Thyroid gland (tissue), 4 donors: Measurements from ENCODE around the gene C1QTNF8. TPM values are rescaled to one million over a fixed set of nuclear protein-coding genes. Genes with fewer than 3 reads are reported as not detected.

Experiments used
- DNase-seq, 2 donors: peaks; one replicate each; pipeline ENCODE4 v3.0.0-alpha.2; 2019
- H3K27ac ChIP-seq, 3 donors: fragments of 200-600 bp; sonication (generic); 1 replicate in 2 of 3; 2 replicates in 1 of 3; pipeline ENCODE4 v1.5.1; 2016 to 2019; ENCODE audit warnings: mild to moderate bottlenecking in 1 of 3, moderate library complexity in 1 of 3
- H3K27me3 ChIP-seq: fragments of 200-600 bp; sonication (generic); one replicate; pipeline ENCODE4 v1.5.1; 2019
- H3K36me3 ChIP-seq, 2 donors: fragments of 200-600 bp; sonication (generic); one replicate each; pipeline ENCODE4 v1.5.1; 2016 to 2019
- H3K4me1 ChIP-seq, 2 donors: fragments of 200-600 bp; sonication (generic); one replicate each; pipeline ENCODE4 v1.5.1; 2017 to 2019
- H3K4me3 ChIP-seq, 3 donors: fragments of 200-600 bp; sonication (generic); replicated peaks in 1 of 3; 1 replicate in 2 of 3; 2 replicates in 1 of 3; pipeline ENCODE4 v1.5.1; 2016; ENCODE audit warnings: mild to moderate bottlenecking in 1 of 3
- H3K9me3 ChIP-seq: fragments of 200-600 bp; sonication (generic); one replicate; pipeline ENCODE4 v1.5.1; 2017
- POLR2A ChIP-seq, 2 donors: fragments of 450-650 bp; IDR thresholded peaks; one replicate each; pipeline ENCODE4 v1.6.1; 2017; ENCODE audit warnings: antibody characterized with exemption in 2 of 2, mild to moderate bottlenecking in 2 of 2, moderate library complexity in 1 of 2
- WGBS, 2 donors: methylation state at CpG; one replicate each; pipeline ENCODE4 v1.1.5; 2017; 5-methylcytosine and 5-hydroxymethylcytosine counted together
- intact Hi-C: fragments of 100-400 bp; cut with DNase I; formaldehyde crosslinking; loops from one replicate; pipeline ENCODE4 v1.15.1; 2023
- total RNA-seq, 4 donors: library from RNA; depleted of rRNA; stranded (reverse); fragments of >200 nt; gene quantifications; one replicate each; pipeline ENCODE4 v1.2.3, GENCODE V29; 2016
- TF ChIP-seq, protein P1 (sequence below), 6 experiments: fragments of 200-600 bp in 3 of 6; fragments of 450-650 bp in 3 of 6; sonication (generic) in 3 of 6; IDR thresholded peaks; one replicate each; pipeline ENCODE4 v1.5.1; 2016 to 2019; ENCODE audit warnings: antibody characterized with exemption in 6 of 6, mild to moderate bottlenecking in 2 of 6, inconsistent platforms in 1 of 6, moderate library complexity in 1 of 6

Gene C1QTNF8
- total RNA-seq, 4 donors from 2014 or later = not detected

DNA sequence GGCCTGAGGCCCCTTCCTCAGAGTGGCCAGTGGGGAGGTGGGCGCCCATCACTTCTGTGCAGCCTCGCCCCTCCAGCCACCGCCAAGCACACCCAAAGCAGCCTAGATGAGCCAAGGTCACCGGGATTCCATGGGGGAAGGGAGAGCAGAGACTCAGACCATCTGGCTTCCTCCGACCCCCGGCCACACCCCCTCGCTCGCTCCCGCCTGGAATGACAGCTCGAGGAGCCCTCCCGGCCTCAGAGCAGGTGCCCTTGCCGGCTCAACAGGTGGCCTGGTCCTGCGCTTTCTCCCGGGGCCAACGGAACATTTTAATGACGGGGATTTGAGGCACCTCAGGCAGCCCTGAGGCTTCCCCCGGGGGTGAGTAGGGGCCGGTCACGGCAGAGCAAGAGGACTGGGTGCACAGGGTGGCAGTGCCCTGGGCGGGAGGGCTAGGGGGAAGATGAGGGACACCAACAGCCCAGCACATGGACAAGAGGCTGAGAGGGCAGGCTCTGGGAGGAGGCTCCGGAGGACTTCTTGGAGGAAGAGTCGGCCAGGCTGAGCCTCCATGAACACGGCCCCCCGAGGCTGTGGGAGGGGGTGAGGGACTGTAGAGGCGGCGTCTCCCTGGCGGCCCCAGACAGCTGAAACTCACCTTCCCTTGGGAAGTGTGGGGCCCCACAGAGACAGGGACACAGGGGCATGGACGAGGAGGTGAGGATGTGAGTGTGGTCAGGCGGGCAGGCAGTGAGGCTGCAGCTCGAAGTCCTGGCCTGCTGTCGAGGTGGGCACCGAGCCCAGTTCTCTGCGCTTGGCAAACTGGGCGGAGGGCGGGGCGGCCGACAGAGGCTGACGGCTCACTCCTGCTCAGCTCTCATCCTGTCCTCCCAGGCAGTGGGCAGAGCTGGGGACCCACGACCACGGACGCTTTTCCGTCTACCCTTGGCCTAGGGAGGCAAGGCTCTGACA lies 12.5 kb upstream of the C1QTNF8 start:
- TF ChIP-seq POLR2A (IDR thresholded peaks at IDR 0.05) = no peak
- TF ChIP-seq, protein P1, sequence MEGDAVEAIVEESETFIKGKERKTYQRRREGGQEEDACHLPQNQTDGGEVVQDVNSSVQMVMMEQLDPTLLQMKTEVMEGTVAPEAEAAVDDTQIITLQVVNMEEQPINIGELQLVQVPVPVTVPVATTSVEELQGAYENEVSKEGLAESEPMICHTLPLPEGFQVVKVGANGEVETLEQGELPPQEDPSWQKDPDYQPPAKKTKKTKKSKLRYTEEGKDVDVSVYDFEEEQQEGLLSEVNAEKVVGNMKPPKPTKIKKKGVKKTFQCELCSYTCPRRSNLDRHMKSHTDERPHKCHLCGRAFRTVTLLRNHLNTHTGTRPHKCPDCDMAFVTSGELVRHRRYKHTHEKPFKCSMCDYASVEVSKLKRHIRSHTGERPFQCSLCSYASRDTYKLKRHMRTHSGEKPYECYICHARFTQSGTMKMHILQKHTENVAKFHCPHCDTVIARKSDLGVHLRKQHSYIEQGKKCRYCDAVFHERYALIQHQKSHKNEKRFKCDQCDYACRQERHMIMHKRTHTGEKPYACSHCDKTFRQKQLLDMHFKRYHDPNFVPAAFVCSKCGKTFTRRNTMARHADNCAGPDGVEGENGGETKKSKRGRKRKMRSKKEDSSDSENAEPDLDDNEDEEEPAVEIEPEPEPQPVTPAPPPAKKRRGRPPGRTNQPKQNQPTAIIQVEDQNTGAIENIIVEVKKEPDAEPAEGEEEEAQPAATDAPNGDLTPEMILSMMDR (IDR thresholded peaks at IDR 0.05) = no peak
- WGBS, 2 donors = 36 to 40% methylated on average over 30 to 34 of the region's 42 CpGs
- Histone ChIP-seq H3K27me3 (no peaks in the 10 kb centered on the region), H3K36me3 (no peaks in the 10 kb centered on the region), H3K4me1 (no peaks in the 10 kb centered on the region), H3K4me3 (no peak overlapping the region), H3K27ac (no peak overlapping the region), H3K9me3 (no peaks in the 10 kb centered on the region)
- intact Hi-C loops = no loop called here
- DNase-seq = peak; percentile 70 to 76

DNA sequence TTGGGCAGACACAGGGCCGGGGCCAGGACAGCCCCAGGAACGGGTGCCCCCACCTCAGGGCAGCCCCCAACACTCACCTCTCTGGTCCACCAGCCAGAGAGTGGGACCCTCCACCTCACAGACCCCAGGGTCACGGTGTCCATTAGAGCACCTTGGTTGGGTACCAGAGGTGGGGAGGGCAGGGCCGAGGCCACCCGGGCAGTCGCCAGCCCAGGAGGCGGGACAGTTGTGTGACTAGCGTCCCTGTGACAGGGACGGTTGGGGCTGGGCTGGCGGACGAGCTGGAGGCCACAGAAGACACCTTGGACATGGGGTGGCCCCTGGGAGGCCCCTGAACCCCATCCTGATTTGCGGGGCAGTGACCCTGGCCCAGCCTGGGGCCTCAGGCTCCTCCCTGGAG lies 11.7 kb upstream of the C1QTNF8 start:
- TF ChIP-seq, protein P1 (IDR thresholded peaks at IDR 0.05) = no peak
- TF ChIP-seq POLR2A (IDR thresholded peaks at IDR 0.05) = no peak
- Histone ChIP-seq H3K27ac (no peak overlapping the region), H3K4me1 (peaks cover 3 to 5% of the 10 kb centered on the region in 2 donors), H3K36me3 (no peaks in the 10 kb centered on the region), H3K27me3 (no peaks in the 10 kb centered on the region), H3K9me3 (no peaks in the 10 kb centered on the region), H3K4me3 (no peak overlapping the region)
- WGBS, 2 donors = 85% methylated on average over 5 of the region's 12 CpGs; no CpG with 5 or more reads in 1 of the 2 donors
- DNase-seq = no peak
- intact Hi-C loops = loop anchor here (2.0 kb wide), 1 partner anchor 87 kb away; no protein-coding TSS in a partner anchor

GRCh38 chr16:1107141-1107540 lies 11.1 kb upstream of the C1QTNF8 start:
- Histone ChIP-seq H3K4me1 (peaks cover 3 to 5% of the 10 kb centered on the region in 2 donors), H3K9me3 (no peaks in the 10 kb centered on the region), H3K4me3 (no peak overlapping the region), H3K27ac (no peak overlapping the region), H3K36me3 (no peaks in the 10 kb centered on the region), H3K27me3 (no peaks in the 10 kb centered on the region)
- intact Hi-C loops = loop anchor here (2.0 kb wide), 1 partner anchor 88 kb away; no protein-coding TSS in a partner anchor
- no peak for TF ChIP-seq POLR2A (IDR thresholded peaks at IDR 0.05)
- TF ChIP-seq, protein P1 (IDR thresholded peaks at IDR 0.05) = no peak
- WGBS, 2 donors = 62 to 73% methylated on average over 8 to 10 of the region's 22 CpGs
- DNase-seq = no peak

- intact Hi-C loops = loop anchor here (2.0 kb wide), 1 partner anchor 88 kb away; no protein-coding TSS in a partner anchor
- no peak overlapping the region for H3K4me3 ChIP-seq
- no peak for DNase-seq
- H3K9me3 ChIP-seq = no peaks in the 10 kb centered on the region
- TF ChIP-seq, protein P1 (IDR thresholded peaks at IDR 0.05) = no peak
- TF ChIP-seq POLR2A (IDR thresholded peaks at IDR 0.05) = no peak
- 68 to 79% methylated on average over 5 to 12 of the region's 16 CpGs for WGBS, 2 donors
- no peaks in the 10 kb centered on the region for H3K27me3 ChIP-seq
- H3K4me1 ChIP-seq = peaks cover 3 to 5% of the 10 kb centered on the region in 2 donors
- no peaks in the 10 kb centered on the region for H3K36me3 ChIP-seq
- no peak overlapping the region for H3K27ac ChIP-seq
Measured at GRCh38 chr16:1106659-1107058, 10.6 kb upstream of the C1QTNF8 start.
